Mesothelial cell of epicardium (in vitro differentiated cells): Measurements from ENCODE around the gene MED12L. TPM values are rescaled to one million over a fixed set of nuclear protein-coding genes. Genes with fewer than 3 reads are reported as not detected.

Experiments used
- DNase-seq, 2 experiments: peaks; one replicate each; pipeline ENCODE4 v3.0.0; 2021; ENCODE audit warnings: low spot score in 2 of 2; ENCODE audit not compliant: unreplicated experiment in 2 of 2
- H3K27ac Mint-ChIP-seq: 2 replicates; pipeline ENCODE4 v1.8.0; 2021; ENCODE audit warnings: mixed read lengths
- H3K27me3 Mint-ChIP-seq: 2 replicates; pipeline ENCODE4 v1.8.0; 2021; ENCODE audit warnings: low read depth, mixed read lengths
- H3K36me3 Mint-ChIP-seq: 2 replicates; pipeline ENCODE4 v1.8.0; 2021; ENCODE audit warnings: mixed read lengths
- H3K4me1 Mint-ChIP-seq: 2 replicates; pipeline ENCODE4 v1.8.0; 2021; ENCODE audit warnings: mixed read lengths
- H3K4me3 Mint-ChIP-seq: 2 replicates; pipeline ENCODE4 v1.8.0; 2021; ENCODE audit warnings: mild to moderate bottlenecking, moderate library complexity, mixed read lengths
- H3K9me3 Mint-ChIP-seq: 2 replicates; pipeline ENCODE4 v1.8.0; 2021; ENCODE audit warnings: mixed read lengths
- CTCF ChIP-seq: fragments of 200-600 bp; sonication (generic); IDR thresholded peaks from one replicate; pipeline ENCODE4 v1.5.0; 2021; ENCODE audit warnings: antibody characterized with exemption; ENCODE audit not compliant: unreplicated experiment
- total RNA-seq: library from RNA; stranded (reverse); gene quantifications from 3 replicates; pipeline ENCODE4 v1.2.1, GENCODE V29; 2021

Gene MED12L
- total RNA-seq, 1 donor from 2014 or later, result 13.8 TPM

- Mint-ChIP-seq H3K9me3 (no peaks in the 10 kb centered on the region), H3K27ac (no peak overlapping the region), H3K4me1 (no peaks in the 10 kb centered on the region), H3K27me3 (no peaks in the 10 kb centered on the region), H3K36me3 (no peaks in the 10 kb centered on the region), H3K4me3 (no peak overlapping the region)
- DNase-seq, result no peak
- TF ChIP-seq CTCF, result peak; percentile 45
Measured at GRCh38 chr3:151468284-151468917, 382.9 kb downstream of the MED12L start.

GRCh38 chr3:151476344-151477018, 391.0 kb downstream of the MED12L start:
- H3K36me3 Mint-ChIP-seq, result no peaks in the 10 kb centered on the region
- no peak overlapping the region for H3K27ac Mint-ChIP-seq
- TF ChIP-seq CTCF, result no peak
- H3K27me3 Mint-ChIP-seq, result no peaks in the 10 kb centered on the region
- no peaks in the 10 kb centered on the region for H3K9me3 Mint-ChIP-seq
- peaks cover 24% of the 10 kb centered on the region for H3K4me1 Mint-ChIP-seq
- no peak for DNase-seq
- no peak overlapping the region for H3K4me3 Mint-ChIP-seq

- Mint-ChIP-seq H3K4me3 (no peak overlapping the region), H3K36me3 (peaks cover 4% of the 10 kb centered on the region), H3K27ac (no peak overlapping the region), H3K4me1 (peaks cover 24% of the 10 kb centered on the region), H3K27me3 (no peaks in the 10 kb centered on the region), H3K9me3 (peaks cover 12% of the 10 kb centered on the region)
- no peak for DNase-seq
- TF ChIP-seq CTCF, result no peak
Measured at GRCh38 chr3:151477591-151478334, 392.3 kb downstream of the MED12L start.

GRCh38 chr3:151478335-151478697, 392.9 kb downstream of the MED12L start:
- Mint-ChIP-seq H3K27ac (no peak overlapping the region), H3K9me3 (peaks cover 18% of the 10 kb centered on the region), H3K4me1 (peaks cover 24% of the 10 kb centered on the region), H3K27me3 (no peaks in the 10 kb centered on the region), H3K4me3 (no peak overlapping the region), H3K36me3 (peaks cover 4% of the 10 kb centered on the region)
- no peak for DNase-seq
- no peak for TF ChIP-seq CTCF

- Mint-ChIP-seq H3K36me3 (peaks cover 4% of the 10 kb centered on the region), H3K4me3 (no peak overlapping the region), H3K27me3 (no peaks in the 10 kb centered on the region), H3K4me1 (peaks cover 24% of the 10 kb centered on the region), H3K9me3 (peaks cover 20% of the 10 kb centered on the region), H3K27ac (peak overlapping the region; percentile 10)
- no peak for TF ChIP-seq CTCF
- DNase-seq, result no peak
Measured at GRCh38 chr3:151479452-151479851, 394.0 kb downstream of the MED12L start.
